Activated naive CD4-positive, alpha-beta T cell treated with anti-CD3 and anti-CD28 coated beads, Interleukin-2, amount 50 U/mL, for 24 hours (primary cell): ENCODE measurements around the gene ARL2.

Experiments used
- H3K27ac Mint-ChIP-seq: one replicate; pipeline ENCODE4 v1.8.0; 2021; ENCODE audit warnings: mild to moderate bottlenecking, mixed read lengths
- H3K27me3 Mint-ChIP-seq: one replicate; pipeline ENCODE4 v1.8.0; 2021; ENCODE audit warnings: mixed read lengths
- H3K36me3 Mint-ChIP-seq: one replicate; pipeline ENCODE4 v1.8.0; 2021; ENCODE audit warnings: mixed read lengths
- H3K4me1 Mint-ChIP-seq: one replicate; pipeline ENCODE4 v1.8.0; 2021; ENCODE audit warnings: mixed read lengths
- H3K4me3 Mint-ChIP-seq: one replicate; pipeline ENCODE4 v1.8.0; 2021; ENCODE audit warnings: mild to moderate bottlenecking, mixed read lengths
- H3K9me3 Mint-ChIP-seq: one replicate; pipeline ENCODE4 v1.8.0; 2021; ENCODE audit warnings: mixed read lengths

The ARL2 gene

GRCh38 chr11:65069217-65069616, 55.3 kb downstream of the ARL2 start:
- H3K36me3 Mint-ChIP-seq: no peaks in the 10 kb centered on the region
- H3K4me1 Mint-ChIP-seq: no peaks in the 10 kb centered on the region
- H3K27me3 Mint-ChIP-seq: no peaks in the 10 kb centered on the region
- no peak overlapping the region for H3K4me3 Mint-ChIP-seq
- H3K9me3 Mint-ChIP-seq: no peaks in the 10 kb centered on the region
- H3K27ac Mint-ChIP-seq: no peak overlapping the region
